Tibial artery (tissue), 4 donors: ENCODE data around the gene FRMPD1.

Experiments used
- DNase-seq, 2 donors: peaks; one replicate each; pipeline ENCODE4 v3.0.0-alpha.2; 2019
- H3K27ac ChIP-seq, 2 donors: fragments of 200-600 bp; sonication (generic) in 1 of 2; 1 replicate in 1 of 2; 2 replicates in 1 of 2; pipeline ENCODE4 v1.5.1; 2018 to 2019; ENCODE audit warnings: mild to moderate bottlenecking in 1 of 2
- H3K27me3 ChIP-seq, 2 donors: fragments of 200-600 bp; sonication (generic) in 1 of 2; one replicate each; pipeline versions ENCODE4 v1.5.1 to v1.6.0; 2016 to 2019
- H3K36me3 ChIP-seq, 3 donors: fragments of 200-600 bp; sonication (generic) in 2 of 3; one replicate each; pipeline ENCODE4 v1.5.1; 2016 to 2019; ENCODE audit warnings: mild to moderate bottlenecking in 2 of 3
- H3K4me1 ChIP-seq, 4 donors: fragments of 200-600 bp; sonication (generic) in 2 of 4; 1 replicate in 3 of 4; 2 replicates in 1 of 4; pipeline ENCODE4 v1.5.1; 2016 to 2019
- H3K4me3 ChIP-seq, 2 donors: fragments of 200-600 bp; sonication (generic) in 1 of 2; 1 replicate in 1 of 2; 2 replicates in 1 of 2; pipeline ENCODE4 v1.5.1; 2018 to 2019; ENCODE audit warnings: mild to moderate bottlenecking in 2 of 2
- H3K9me3 ChIP-seq, 3 donors: fragments of 200-600 bp; sonication (generic) in 1 of 3; one replicate each; pipeline ENCODE4 v1.5.1; 2016 to 2019
- intact Hi-C: fragments of 100-400 bp; cut with DNase I; formaldehyde crosslinking; loops from one replicate; pipeline ENCODE4 v1.15.0; 2023; ENCODE audit warnings: low total_unique reads
- TF ChIP-seq, protein P1 (sequence below), 2 experiments: fragments of 200-600 bp in 1 of 2; fragments of 450-650 bp in 1 of 2; IDR thresholded peaks; one replicate each; pipeline ENCODE4 v1.5.1; 2017 to 2019; ENCODE audit warnings: antibody characterized with exemption in 2 of 2, mild to moderate bottlenecking in 1 of 2, moderate library complexity in 1 of 2

FRMPD1 gene

DNA sequence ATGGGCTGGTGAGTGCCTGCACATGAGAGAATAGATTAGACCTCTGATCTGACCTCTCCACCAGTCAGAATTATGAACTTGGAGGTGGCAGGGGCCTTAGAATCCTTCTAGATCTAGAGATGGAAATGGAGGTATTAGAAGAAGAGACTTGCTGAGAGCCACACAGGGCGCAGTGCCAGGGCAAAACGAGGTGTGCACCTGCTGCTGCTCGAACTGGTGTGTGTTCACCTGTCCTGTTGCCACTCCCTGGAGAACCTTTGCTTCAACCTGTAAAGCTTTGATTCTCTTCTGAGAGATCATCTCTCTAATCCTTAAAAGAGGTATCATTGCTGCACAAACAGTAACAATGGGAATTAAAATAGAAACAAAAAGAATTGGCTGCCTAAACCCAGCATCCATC is 24.9 kb downstream of the FRMPD1 start:
- DNase-seq: no peak

DNA sequence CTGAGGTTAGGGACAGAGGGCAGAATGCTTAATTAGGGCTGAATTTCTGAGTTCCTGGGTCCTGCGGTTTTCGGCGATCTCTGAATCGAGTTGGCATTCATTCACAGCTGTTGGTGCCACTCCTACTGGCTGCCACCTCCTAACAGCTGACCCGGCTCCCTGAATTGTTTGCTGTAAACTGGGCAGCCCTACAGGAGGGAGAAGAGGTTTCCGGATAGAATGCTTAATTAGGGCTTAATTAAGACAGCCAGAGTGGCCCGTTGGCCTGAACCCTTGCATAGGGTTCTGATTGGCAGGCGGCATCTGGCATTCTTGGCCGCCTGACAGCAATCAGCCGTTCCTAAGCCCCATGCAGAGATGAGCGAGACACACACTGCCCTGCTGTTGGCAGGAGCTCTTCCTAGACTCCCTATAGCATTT is 25.7 kb downstream of the FRMPD1 start:
- DNase-seq: no peak
- Histone ChIP-seq H3K4me3 (no peak overlapping the region), H3K9me3 (no peaks in the 10 kb centered on the region), H3K4me1 (no peaks in the 10 kb centered on the region), H3K27ac (no peak overlapping the region), H3K27me3 (no peaks in the 10 kb centered on the region), H3K36me3 (no peaks in the 10 kb centered on the region)
- intact Hi-C loops: no loop called here
- TF ChIP-seq, protein P1, sequence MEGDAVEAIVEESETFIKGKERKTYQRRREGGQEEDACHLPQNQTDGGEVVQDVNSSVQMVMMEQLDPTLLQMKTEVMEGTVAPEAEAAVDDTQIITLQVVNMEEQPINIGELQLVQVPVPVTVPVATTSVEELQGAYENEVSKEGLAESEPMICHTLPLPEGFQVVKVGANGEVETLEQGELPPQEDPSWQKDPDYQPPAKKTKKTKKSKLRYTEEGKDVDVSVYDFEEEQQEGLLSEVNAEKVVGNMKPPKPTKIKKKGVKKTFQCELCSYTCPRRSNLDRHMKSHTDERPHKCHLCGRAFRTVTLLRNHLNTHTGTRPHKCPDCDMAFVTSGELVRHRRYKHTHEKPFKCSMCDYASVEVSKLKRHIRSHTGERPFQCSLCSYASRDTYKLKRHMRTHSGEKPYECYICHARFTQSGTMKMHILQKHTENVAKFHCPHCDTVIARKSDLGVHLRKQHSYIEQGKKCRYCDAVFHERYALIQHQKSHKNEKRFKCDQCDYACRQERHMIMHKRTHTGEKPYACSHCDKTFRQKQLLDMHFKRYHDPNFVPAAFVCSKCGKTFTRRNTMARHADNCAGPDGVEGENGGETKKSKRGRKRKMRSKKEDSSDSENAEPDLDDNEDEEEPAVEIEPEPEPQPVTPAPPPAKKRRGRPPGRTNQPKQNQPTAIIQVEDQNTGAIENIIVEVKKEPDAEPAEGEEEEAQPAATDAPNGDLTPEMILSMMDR (IDR thresholded peaks at IDR 0.05): no peak

More for the DNA sequence above, 24.9 kb downstream of the FRMPD1 start:
- Histone ChIP-seq H3K9me3 (no peaks in the 10 kb centered on the region), H3K27ac (no peak overlapping the region), H3K4me3 (no peak overlapping the region), H3K36me3 (no peaks in the 10 kb centered on the region), H3K4me1 (no peaks in the 10 kb centered on the region), H3K27me3 (no peaks in the 10 kb centered on the region)
- intact Hi-C loops: no loop called here
- TF ChIP-seq, protein P1 (IDR thresholded peaks at IDR 0.05): no peak

DNA sequence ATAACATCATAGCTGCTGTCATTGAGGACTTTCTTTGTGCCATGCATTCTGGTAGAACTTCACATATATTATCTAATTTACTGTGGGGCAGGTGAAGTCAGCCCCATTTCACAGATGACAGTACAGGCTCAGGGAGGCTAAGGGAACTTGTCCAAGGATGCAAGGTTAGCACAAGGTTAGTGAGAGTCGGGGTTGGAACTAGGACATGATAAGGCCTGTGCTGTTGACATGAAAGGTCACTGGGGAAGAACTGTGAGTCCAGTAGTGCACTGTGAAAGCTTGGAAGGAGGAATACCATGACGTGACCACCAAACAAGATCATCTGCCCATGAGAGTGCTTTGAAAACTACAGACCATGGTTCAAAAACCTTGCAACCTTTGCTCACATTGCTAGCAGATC is 26.7 kb downstream of the FRMPD1 start:
- no peaks in the 10 kb centered on the region for H3K36me3 ChIP-seq
- intact Hi-C loops: no loop called here
- no peaks in the 10 kb centered on the region for H3K4me1 ChIP-seq
- no peak overlapping the region for H3K4me3 ChIP-seq
- TF ChIP-seq, protein P1 (IDR thresholded peaks at IDR 0.05): no peak
- no peak for DNase-seq
- no peaks in the 10 kb centered on the region for H3K9me3 ChIP-seq
- peaks cover 0 to 6% of the 10 kb centered on the region in 2 donors for H3K27me3 ChIP-seq
- H3K27ac ChIP-seq: no peak overlapping the region

DNA sequence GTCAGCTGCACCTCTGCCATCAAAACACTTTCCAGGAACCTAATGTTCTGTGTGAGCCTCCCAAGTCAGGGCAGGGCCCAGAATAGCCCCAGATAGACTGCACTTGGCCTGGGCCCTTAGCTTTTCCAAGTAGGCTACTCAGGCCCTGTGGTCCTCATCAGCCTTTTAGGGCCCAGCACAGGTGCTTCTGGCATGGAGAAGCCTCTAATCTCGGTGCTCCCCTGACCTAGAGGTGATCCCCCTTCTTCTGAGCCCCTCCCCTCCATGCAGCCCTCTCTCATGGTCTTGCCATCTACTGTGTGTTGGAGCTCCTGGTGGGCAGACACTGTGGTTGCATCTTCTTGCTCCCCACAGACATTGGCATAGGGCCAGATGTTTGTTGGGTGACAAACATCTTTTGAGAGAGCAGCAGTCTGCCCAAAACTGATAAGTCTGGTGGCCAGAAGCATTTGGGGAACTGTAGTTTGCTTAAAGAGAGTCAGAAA is 28.1 kb downstream of the FRMPD1 start:
- Histone ChIP-seq H3K4me1 (no peaks in the 10 kb centered on the region), H3K9me3 (no peaks in the 10 kb centered on the region), H3K36me3 (no peaks in the 10 kb centered on the region), H3K4me3 (no peak overlapping the region), H3K27ac (no peak overlapping the region), H3K27me3 (peaks cover 0 to 6% of the 10 kb centered on the region in 2 donors)
- TF ChIP-seq, protein P1 (IDR thresholded peaks at IDR 0.05): no peak
- no peak for DNase-seq
- intact Hi-C loops: no loop called here

DNA sequence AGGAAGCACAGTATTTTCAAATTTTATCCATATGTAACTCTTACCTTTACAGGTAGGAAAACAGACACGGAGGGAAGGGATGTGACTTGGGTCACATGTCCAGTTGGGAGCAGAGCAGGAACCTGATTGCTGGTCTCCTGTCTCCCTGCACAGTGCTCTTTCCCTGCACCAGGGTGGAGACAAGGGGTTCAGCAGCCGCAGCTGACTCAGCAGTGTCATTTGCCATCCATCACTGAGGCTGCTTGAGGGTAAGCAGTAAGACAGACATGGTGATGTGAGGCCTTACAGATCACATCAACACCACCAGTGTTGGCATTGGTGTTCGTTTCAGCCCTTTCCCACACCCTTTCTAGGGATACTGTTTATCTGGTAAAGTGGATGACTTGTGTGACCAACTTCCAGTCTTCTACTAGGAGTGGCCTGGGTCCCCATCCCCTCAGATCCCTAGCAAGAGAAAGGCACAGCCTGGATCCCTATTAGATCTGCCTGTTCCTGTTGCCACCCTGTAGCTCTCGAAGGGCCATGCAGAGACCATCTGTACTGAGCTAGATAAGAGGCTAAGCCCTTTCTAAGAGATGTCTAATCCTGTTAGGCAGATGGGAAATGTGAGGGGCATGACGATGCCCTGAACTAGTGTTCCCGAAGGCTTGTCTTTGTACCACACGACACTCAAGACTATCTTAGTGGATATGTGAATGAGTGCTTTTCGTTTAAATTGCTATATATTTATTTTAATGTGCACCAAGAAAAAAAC is 29.1 kb downstream of the FRMPD1 start:
- Histone ChIP-seq H3K27ac (no peak overlapping the region), H3K4me1 (no peaks in the 10 kb centered on the region), H3K36me3 (no peaks in the 10 kb centered on the region), H3K4me3 (no peak overlapping the region), H3K9me3 (no peaks in the 10 kb centered on the region), H3K27me3 (peaks cover 0 to 6% of the 10 kb centered on the region in 2 donors)
- TF ChIP-seq, protein P1 (IDR thresholded peaks at IDR 0.05): no peak
- DNase-seq: no peak
- intact Hi-C loops: no loop called here
